Uterus (tissue), 2 donors: ENCODE data around the gene TMED5.

Experiments
- POLR2A ChIP-seq, 2 donors: fragments of 450-650 bp; IDR thresholded peaks; one replicate each; pipeline ENCODE4 v1.6.1; 2016; ENCODE audit warnings: antibody characterized with exemption in 2 of 2, mild to moderate bottlenecking in 1 of 2, moderate library complexity in 1 of 2
- TF ChIP-seq, protein P1 (sequence below), 4 experiments: fragments of 200-600 bp in 2 of 4; fragments of 450-650 bp in 2 of 4; sonication (generic) in 2 of 4; IDR thresholded peaks; one replicate each; pipeline ENCODE4 v1.5.1; 2016 to 2019; ENCODE audit warnings: antibody characterized with exemption in 4 of 4, mild to moderate bottlenecking in 2 of 4, moderate library complexity in 1 of 4

DNA sequence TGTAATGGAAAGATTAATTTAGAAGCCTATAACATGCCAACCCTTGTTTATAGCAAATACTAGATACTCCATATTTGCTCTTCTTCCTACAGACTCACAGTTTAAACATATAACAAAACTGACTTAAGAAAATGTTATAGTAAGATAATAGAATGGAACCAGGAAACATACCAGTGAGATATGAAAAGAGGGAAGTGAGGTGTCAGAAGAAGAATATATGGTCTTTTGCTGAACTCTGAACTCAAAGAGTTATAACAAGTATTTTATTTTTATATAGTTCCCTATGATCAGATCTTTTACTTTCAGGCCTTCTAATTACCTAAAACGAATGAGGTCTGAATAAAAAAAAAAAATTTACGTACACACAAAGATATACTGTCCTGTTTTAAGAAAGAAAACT lies 20.9 kb downstream of the TMED5 start:
- TF ChIP-seq, protein P1, sequence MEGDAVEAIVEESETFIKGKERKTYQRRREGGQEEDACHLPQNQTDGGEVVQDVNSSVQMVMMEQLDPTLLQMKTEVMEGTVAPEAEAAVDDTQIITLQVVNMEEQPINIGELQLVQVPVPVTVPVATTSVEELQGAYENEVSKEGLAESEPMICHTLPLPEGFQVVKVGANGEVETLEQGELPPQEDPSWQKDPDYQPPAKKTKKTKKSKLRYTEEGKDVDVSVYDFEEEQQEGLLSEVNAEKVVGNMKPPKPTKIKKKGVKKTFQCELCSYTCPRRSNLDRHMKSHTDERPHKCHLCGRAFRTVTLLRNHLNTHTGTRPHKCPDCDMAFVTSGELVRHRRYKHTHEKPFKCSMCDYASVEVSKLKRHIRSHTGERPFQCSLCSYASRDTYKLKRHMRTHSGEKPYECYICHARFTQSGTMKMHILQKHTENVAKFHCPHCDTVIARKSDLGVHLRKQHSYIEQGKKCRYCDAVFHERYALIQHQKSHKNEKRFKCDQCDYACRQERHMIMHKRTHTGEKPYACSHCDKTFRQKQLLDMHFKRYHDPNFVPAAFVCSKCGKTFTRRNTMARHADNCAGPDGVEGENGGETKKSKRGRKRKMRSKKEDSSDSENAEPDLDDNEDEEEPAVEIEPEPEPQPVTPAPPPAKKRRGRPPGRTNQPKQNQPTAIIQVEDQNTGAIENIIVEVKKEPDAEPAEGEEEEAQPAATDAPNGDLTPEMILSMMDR (IDR thresholded peaks at IDR 0.05) = no peak
- TF ChIP-seq POLR2A (IDR thresholded peaks at IDR 0.05) = no peak
